HG03354 (cell line): ENCODE results near the gene TUBB.
"Not testable (repeated sequence)": the region's sequence is repeated elsewhere in the genome, so short reads cannot be mapped to it uniquely, and the experiment has no call there.

ENCODE experiments used
- ATAC-seq: cut with Tn5 transposase; IDR thresholded peaks from one replicate; pipeline ENCODE4 v1.9.1; 2021; ENCODE audit warnings: mild to moderate bottlenecking; ENCODE audit not compliant: unreplicated experiment, poor library complexity, severe bottlenecking

Gene TUBB

DNA sequence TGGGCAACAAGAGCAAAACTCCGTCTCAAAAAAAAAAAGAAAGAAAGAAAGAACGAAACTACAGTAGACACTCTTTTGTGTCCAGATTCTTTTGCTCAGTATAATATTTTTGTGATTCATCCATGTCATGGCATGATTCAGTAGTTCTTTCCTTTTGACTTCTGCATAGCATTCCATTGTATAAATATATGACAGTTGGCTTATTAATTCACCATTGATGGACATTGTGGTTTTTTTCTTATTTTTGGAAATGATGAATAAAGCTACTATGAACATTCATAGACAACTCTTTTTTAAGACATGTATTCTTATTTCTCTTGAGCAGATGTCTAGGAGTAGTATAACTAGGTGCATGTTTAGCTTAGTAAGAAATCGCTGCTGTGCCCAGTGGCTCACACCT lies 34.5 kb downstream of the TUBB start:
- ATAC-seq, result no peak

- not testable (repeated sequence) for ATAC-seq
Measured at GRCh38 chr6:30756405-30757003, 36.4 kb downstream of the TUBB start.

DNA sequence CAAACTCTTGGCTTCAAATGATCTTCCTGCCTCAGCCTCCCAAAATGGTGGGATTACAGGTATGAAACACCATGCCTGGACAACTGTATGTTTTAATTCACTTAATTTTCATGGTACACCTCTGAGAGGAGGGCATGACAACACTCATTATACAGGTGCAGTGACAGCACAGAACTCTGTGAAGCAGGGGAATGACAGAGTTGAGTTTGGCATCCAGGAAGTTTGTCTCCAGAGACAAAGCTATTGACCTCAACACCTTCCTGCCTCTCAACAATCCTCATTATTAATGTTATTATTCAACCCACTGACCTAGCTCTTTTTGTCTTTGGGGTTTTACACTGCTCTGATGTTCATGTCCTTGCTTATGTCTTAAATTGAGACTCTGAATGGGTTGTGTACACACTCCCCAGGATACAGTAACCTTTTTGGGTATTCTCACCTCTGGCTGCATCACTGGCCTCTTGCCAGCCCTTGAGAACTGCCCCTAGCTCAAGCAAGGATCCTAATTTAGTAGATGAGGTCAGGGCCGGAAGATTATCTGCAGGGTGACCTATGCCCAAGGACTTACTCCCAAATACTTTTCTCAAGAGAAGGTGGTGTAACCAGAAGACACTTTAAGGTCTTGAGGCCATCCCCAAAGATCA lies 37.2 kb downstream of the TUBB start:
- no peak for ATAC-seq

GRCh38 chr6:30759575-30760239 lies 39.6 kb downstream of the TUBB start:
- no peak for ATAC-seq

DNA sequence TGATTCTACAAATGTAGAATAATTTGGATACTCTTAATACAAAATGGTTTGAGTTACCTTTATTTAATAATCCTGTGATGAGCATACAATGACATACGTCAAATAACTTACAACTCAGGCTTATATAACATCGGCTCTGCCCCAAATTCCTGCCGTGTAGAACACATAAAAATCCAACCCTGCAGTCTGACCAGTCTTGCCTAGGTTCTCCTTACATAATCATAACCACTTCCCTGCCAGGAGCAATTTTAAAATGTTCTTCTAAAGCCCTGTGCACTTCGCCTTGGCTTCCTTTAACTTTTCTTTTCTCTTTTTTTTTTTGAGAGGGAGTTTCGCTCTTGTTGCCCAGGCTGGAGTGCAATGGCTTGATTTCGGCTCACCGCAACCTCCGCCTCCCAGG lies 40.4 kb downstream of the TUBB start:
- no peak for ATAC-seq

DNA sequence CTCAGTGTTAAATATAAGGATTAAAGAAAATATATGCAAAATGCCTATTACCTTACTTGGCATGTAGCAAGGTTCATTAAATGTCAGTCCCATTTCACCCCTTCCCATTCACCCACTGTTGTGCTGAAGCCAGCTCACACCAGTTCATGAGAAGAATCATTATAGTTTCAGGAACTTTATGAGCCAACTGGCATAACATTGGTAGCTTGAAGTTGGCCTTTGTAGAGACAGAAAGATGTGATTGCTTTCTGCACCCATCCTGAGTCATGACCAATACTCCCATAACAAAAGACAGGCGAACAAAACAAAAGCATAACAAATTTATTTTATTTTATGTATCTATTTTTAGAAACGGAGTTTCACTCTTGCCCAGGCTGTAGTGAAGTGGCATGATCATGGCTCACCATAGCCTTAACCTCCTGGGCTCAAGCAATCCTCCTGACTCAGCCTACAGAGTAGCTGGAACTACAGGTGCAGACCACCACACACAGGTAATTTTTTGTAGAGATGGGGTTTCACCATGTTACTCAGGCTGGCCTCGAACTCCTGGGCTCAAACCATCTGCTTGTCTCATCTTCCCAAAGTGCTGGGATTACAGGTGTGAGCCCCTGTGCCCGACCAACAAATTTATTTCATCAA lies 41.8 kb downstream of the TUBB start:
- no peak for ATAC-seq

DNA sequence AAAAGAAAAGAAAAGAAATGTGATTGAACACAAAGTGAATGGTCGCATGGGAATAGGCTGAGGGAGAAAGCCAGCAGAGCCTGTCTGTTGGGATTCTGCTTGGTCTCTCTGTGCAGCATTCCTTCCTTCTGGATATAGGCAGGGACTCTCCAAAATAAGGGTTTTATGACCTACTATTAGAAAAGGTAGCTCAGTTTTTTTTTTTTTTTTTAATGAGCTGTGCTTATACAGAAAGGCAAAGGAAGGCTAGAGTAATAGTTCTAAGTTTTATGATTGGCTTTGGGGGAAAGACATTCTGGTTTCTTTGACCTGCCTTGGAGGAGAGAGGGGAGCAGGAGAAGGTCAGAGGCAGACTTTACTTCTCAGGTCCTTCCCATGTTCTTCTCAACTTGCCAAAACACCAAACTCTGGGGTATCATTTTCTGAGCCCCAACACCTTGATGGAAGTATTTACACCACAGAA lies 43.0 kb downstream of the TUBB start:
- ATAC-seq, result no peak

- ATAC-seq, result no peak
Measured at GRCh38 chr6:30763618-30764489, 43.7 kb downstream of the TUBB start.

DNA sequence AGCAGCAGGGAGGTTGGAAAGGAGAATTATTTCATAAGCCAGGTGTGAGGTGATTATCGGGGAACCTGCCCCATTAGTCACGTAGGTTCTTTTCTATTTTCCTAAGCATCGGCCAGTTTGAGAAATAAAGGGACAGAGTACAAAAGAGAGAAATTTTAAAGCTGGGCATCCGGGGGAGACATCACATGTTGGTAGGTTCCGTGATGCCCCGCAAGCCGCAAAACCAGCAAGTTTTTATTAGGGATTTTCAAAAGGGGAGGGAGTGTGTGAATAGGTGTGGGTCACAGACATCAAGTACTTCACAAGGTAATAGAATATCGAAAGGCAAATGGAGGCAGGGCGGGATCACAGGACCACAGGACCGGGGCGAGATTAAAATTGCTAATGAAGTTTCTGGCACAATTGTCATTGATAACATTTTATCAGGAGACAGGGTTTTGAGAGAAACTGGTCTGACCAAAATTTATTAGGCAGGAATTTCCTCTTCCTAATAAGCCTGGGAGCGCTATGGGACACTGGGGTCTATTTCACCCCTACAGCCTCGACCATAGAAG lies 44.4 kb downstream of the TUBB start:
- not testable (repeated sequence) for ATAC-seq

DNA sequence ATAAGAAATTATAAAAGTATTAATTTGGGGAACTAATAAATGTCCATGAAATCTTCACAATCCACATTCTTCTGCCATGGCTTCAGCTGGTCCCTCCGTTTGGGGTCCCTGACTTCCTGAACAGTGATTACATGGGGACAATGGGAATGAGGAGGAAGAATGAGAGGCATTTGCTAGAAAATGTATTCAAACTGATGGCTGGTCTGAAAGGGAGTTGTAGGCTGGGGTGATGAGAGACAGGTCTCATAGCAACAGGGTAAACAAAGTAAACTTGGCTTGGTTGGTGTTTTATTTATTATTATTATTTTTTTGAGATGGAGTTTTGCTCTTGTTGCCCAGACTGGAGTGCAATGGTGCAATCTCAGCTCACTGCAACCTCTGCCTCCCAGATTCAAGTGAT lies 45.3 kb downstream of the TUBB start:
- not testable (repeated sequence) for ATAC-seq

DNA sequence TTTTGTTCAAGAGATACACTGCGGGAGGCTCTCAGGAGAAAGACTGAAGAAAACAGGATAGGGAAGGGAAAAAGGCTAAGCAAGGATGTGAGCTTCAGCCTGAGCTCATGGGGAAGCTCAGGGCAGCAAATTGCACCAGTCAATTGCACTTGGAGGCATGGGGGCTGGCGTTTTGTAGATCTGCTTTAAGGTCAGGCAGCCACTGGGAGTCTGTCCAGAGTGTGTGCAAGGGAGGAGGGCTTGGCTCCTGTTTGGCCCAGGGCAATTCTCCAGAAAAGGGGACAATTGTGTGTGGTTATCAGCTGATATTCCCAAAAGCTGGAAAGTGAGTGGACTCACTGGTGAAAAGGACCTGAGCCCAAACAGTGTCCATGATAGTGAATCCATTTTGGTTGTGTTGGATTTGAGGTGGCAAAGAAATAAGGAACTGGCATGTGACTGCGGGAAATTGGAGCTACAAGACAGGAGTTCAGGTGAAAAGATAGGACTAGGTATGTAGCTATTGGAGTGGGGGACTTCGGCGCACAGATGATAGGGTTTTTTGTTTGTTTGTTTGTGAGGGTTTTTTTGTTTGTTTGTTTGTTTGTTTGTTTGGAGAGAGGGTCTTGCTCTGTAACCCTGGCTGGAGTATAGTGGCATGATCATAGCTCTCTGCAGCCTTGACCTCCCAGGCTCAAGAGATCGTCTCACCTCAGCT lies 46.5 kb downstream of the TUBB start:
- no peak for ATAC-seq

GRCh38 chr6:30767158-30767943 lies 47.2 kb downstream of the TUBB start:
- no peak for ATAC-seq

GRCh38 chr6:30767944-30768301 lies 47.8 kb downstream of the TUBB start:
- ATAC-seq, result no peak

- no peak for ATAC-seq
Measured at GRCh38 chr6:30768634-30769087, 48.5 kb downstream of the TUBB start.

DNA sequence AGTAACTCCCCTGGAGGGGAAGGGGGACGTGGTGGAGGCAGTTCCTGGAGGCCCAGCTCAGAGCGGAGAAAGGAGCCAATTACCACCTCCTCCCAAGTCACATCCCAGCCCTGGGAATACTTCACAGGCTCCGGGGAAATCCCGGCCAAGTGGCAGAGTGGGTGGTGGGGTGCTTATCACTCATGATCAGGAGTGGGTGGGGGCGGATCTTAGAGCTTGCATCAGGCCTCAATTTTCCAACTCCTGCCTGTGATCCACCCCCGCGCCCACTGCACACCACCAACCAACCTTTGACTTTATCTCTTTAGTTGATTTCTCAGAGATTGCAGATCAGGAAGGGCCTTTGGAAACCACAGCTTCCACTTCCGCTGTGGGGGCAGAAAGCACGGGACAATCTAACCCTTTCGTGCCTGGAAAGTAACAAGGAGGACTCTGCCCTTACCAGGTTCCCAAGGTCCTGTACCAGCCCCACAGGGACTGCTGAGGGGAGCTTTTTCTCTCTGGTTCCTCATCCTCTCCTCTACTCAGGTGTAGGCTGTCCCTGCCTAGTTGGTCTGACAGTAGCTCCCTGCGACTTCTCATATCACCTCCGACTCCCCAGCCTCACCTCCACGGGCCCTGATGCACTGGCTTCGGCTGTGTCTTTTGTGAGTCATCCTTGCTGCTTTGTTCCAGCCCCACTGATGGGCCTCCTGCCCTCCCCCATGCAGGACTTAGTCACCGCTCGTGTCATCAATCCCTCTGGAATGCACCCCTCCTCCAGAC lies 49.1 kb downstream of the TUBB start:
- ATAC-seq, result no peak

DNA sequence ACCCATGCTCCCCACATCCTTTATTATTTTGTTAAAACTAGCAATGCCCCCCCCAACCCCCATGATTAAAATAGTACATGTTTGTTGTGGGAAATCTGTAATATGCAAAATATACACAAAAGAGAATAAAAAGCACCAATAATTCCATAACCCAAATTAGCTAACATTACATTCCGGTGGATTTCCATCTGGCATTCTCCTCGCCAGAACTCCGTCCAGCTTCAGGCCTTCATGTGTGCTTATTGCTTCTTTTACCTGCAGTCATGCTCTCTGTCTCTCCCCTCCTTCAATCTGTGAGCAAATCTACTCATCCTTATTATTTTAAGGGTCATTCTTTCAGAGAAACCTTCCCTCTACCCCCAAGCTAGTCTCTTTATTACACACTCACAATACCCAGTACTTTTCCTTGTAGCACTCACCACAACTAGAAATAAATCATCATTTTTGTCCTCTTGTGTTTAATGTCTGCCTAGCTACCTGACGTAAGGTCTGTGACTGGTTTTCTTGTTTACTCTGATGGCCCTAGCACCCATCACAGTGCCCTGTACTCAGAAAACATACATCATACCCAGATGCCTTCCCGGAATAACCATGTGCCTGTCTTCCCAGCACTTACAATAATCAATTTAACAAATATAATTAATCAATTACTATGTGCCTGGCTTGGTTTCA lies 49.8 kb downstream of the TUBB start:
- no peak for ATAC-seq

DNA sequence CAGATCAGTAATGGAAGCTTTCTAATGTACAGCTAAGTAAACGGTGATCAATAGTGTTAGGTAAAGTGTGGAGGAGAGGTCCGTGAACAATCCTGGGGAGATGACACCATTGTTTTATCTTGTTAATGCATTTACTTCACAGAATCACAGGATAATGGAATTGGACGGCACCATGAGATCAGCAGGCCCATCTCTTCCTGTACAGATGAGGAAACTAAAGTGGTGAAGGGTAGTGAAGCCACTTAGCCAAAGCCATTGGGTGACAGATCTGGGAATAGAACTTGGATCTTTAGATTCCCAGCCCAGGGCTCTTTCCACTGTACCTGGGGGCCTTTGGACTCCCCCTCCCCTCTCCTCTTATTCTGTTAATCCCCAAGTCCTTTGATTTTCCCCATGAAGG lies 50.4 kb downstream of the TUBB start:
- ATAC-seq, result no peak
